ENCODE measurements around the gene CDYL2.

DNA sequence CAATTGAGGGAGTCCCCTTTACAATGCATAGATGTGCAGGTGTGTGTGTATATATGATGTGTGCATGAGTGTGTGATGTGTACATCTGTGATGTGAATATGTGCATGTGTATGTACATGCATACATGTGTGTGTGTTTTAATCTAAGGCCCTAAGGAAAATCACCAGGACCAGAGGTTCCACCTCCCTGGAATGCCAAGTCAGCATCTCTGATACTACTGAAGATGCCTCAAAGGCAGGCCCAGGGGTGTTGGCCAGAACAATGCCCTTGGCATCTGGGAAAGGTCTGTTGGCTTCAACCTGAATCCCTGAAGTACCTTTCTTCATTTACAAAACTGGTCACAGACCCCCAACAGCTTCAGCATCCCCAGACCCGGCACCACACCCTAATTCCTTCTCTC is 129.5 kb downstream of the CDYL2 start:
- TF ChIP-seq CTCF (IDR thresholded peaks at IDR 0.05): no peak
- TF ChIP-seq POLR2A (IDR thresholded peaks at IDR 0.05): no peak

Measured in body of pancreas (tissue), 4 donors.